GM15510 (cell line): Measurements from ENCODE around the gene SRSF12.

ENCODE experiments used
- POLR2A ChIP-seq: IDR thresholded peaks from 3 replicates; pipeline ENCODE4 v1.6.1; 2011; ENCODE audit warnings: borderline replicate concordance; ENCODE audit not compliant: insufficient read length; ENCODE audit errors: extremely low read depth

SRSF12 gene

DNA sequence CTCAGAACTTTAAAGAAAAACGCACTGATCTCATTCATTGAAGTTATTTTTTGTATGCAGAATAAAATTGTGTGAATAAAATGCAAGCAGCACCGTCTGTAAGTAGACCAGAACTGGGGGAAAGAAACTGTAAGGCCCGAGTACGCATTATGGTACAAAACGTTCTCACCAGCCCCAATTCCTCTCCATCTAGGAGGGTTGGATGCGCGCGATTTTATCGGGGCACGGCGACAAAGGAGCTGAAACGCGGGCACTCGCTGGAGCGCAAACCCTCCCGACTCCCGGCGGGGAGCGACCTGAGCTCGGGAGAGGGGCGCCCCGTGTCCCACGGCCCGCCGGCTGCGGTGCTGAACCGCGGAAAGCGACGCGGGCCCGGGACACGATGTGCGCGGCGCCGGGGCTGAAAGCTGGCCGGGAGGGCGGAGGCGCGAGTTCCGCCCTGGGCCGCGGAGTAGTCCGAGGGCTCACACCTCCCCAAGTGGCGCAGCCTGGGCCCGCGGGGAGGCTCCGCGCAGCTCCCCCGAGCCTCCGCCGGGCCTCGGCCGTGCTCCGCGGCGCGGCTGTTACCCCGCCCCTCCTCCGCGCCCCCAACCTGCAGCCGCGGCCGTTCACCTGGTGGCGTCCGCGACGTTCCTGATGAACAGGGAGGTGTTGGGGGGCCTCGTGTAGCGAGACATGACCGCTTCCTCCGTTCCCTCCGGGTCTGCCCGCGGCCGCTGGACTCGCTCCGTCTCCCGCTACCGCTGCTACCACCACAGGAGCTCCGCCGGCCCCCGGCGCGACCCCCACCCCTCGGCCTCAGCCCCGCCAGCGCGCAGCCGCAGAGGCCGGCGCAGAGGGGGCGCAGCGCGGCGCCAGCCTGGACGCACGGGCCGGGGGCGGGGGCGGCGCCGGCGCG lies at the start of gene SRSF12:
TSS of gene SRSF12 (minus strand) at position 861 of the 898 bp plus-strand sequence. CDS start at position 677, 184 bp downstream.
- TF ChIP-seq POLR2A: no peak

DNA sequence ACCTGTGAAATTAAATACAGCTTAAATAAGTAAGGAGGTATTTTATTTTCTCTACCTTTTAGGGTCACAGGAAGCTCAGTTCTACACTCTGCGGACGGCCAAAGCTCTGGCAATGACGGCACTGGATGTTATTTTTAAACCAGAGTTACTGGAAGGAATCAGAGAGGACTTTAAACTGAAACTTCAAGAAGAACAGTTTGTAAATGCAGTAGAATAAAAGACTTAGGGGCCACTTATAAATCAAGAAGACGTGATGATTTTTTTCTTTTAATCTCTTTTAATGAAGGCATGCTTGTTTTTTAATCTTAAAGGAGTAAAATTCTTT lies 44.1 kb upstream of the SRSF12 start:
- no peak for TF ChIP-seq POLR2A

DNA sequence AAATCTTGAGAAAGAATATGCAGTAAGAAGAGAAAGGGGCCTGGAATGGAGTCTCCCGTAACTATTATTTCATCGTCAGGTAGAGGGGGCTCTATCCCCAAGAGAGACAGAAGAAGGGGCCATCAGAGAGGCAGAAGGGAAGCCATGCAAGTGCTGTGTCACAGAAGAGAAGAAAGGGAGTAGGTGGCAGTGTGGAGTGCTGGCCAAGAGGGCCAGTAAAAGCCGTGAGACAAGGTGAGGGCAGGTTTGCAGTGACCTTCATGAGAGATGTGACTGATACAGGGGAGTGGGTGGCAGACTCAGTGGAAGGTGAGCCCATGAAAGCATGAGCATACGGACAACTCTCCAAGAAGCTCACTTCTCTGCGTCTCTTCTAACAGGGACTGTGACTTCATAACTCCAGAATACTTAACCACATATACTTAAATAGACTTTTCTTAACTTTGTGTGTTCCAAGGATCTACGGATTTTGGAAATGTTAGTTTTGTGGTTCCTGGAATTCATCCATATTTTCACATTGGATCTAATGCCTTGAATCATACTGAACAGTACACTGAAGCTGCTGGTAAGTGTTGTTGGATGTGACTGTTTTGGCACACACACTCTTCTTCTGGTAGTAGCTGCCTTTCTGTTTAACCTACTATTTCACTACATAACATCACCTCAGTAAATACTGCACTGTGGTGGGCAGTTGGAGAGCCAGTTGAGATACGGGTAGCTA lies 43.6 kb upstream of the SRSF12 start:
- no peak for TF ChIP-seq POLR2A

- no peak for TF ChIP-seq POLR2A
These were observed 42.6 kb upstream of the SRSF12 start for GRCh38 chr6:89160331-89161092.

- no peak for TF ChIP-seq POLR2A
These were observed 36.3 kb upstream of the SRSF12 start for GRCh38 chr6:89154131-89154530.

DNA sequence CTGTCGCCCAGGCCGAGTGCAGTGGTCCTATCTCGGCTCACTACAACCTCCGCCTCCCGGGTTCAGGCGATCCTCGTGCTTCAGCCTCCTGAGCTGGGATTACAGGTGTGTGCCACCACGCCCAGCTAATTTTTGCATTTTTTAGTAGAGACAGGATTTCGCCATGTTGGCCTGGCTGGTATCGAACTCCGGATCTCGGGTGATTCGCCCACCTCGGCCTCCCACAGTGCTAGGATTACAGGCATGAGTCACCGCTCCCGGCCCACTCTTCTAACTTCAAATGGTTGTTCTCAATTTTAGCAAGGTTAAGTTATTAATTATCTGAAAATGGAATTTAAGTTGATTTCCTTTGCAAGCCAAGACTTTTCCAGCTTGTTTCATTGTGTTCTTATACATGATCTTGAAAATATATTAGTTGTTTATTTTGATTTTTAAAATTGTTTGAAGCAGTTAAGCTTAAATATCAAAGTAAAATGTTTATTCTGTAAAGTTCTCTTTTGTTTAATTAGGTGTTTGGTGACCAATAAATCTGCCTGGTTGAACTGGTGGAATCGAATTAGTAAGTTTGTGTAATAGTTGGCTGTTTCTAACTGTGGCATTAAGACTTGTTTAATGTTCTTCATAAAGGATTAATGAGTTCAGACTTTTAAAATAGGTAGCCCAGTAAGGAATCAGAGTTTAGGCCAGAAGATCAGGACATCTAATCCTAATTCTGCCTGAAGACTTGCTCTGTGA lies 30.3 kb upstream of the SRSF12 start:
- no peak for TF ChIP-seq POLR2A

- no peak for TF ChIP-seq POLR2A
These were observed 29.1 kb upstream of the SRSF12 start for GRCh38 chr6:89146718-89147700.

DNA sequence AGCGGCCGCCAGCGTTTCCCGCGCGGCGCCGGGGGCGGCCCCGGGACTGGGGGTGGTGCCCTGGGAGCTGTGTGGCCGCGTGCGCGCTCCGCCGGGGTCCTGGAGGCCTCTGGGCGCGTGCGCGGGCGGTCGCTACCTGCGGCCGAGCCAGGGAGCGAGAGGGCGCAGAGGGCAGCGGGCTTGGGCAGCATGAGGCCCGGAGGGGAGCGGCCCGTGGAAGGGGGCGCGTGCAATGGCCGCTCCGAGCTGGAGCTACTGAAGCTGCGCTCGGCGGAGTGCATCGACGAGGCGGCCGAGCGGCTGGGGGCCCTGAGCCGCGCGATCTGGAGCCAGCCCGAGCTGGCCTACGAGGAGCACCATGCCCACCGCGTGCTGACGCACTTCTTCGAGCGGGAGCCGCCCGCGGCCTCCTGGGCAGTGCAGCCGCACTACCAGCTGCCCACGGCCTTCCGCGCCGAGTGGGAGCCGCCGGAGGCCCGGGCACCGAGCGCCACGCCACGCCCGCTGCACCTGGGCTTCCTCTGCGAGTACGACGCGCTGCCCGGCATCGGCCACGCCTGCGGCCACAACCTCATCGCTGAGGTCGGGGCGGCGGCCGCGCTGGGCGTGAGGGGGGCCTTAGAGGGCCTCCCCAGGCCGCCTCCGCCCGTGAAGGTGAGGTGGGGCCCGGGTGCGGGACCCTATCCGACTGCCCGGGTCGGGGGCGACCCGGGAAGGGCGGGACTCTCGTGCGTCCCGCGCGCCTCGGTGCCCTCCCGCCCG lies 28.3 kb upstream of the SRSF12 start, which contains the start of gene PM20D2:
TSS of gene PM20D2 (plus strand) at position 100 of the 762 bp plus-strand sequence. CDS start at position 190, 90 bp downstream.
- peak; percentile 71 for TF ChIP-seq POLR2A

DNA sequence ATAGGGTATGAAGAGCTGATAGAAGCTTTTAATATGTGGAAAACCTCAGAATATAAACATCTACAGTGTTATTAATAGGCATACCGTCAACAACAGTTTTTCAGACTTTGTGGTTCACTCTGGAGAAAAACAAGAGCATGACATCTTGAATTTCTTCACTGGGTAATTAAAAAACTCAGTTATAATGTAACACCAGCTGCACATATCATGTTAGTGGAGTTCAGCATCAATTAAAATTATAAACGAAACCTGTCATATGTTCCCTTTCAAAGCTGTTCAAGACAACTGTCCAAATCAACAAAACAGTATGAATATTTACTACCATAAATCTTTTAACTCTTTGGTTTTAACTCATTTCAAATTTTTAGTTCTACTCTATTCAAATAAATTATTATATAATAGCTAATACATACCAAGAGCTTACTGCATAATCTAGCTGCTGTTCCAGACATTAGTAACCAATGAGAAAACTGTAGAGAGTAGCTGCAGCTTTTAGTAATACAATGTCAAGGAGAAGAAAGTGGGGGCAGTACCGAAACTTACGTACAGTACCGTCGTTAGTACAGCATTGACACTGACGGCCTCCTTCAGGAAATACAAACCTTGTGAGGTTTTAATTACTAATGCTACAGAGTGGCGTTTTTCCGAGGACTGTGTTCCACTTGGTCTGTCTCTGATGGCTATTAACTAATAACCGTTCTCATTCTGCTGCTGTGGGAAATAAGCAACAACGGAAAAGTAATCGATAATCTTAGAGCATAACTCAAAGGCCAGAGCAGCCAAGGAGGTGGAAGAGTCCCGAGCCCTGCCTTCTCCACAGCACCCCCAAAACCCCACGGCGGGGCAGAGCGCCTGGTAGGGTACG lies 27.5 kb upstream of the SRSF12 start:
- no peak for TF ChIP-seq POLR2A

GRCh38 chr6:89144354-89144906 lies 26.6 kb upstream of the SRSF12 start:
- no peak for TF ChIP-seq POLR2A
